PC-9 (cell line): ENCODE results near the gene KCNMB1.

Source experiments
- CTCF ChIP-seq: fragments of 200-600 bp; sonication (generic); conservative IDR thresholded peaks from 2 replicates; pipeline ENCODE4 v1.6.1; 2017; ENCODE audit warnings: mixed run types, antibody characterized with exemption, mild to moderate bottlenecking, moderate library complexity
- EZH2 ChIP-seq: fragments of 200-600 bp; sonication (generic); IDR thresholded peaks from 2 replicates; pipeline ENCODE4 v1.8.0; 2017; ENCODE audit warnings: antibody characterized with exemption, low read depth

GRCh38 chr5:170430256-170430655 lies 41.1 kb upstream of the KCNMB1 start:
- TF ChIP-seq CTCF: no peak
- no peak for TF ChIP-seq EZH2
